Choroid plexus epithelial cell (primary cell): ENCODE results near the gene MAP1S.
"Not testable (repeated sequence)": the region's sequence is repeated elsewhere in the genome, so short reads cannot be mapped to it uniquely, and the experiment has no call there.

Experiments
- DNase-seq: peaks from one replicate; pipeline ENCODE4 v3.0.0-alpha.2; 2010; ENCODE audit warnings: low read depth
- H3K4me3 ChIP-seq: 2 replicates; pipeline ENCODE4 v1.5.1; 2011; ENCODE audit warnings: low read depth, mild to moderate bottlenecking, control low read depth, low read length, moderate library complexity
- TF ChIP-seq, protein P1 (sequence below): conservative IDR thresholded peaks from 2 replicates; pipeline ENCODE4 v1.5.1; 2011; ENCODE audit warnings: low read depth, mild to moderate bottlenecking, control low read depth, inconsistent platforms, low read length, moderate library complexity

MAP1S gene

DNA sequence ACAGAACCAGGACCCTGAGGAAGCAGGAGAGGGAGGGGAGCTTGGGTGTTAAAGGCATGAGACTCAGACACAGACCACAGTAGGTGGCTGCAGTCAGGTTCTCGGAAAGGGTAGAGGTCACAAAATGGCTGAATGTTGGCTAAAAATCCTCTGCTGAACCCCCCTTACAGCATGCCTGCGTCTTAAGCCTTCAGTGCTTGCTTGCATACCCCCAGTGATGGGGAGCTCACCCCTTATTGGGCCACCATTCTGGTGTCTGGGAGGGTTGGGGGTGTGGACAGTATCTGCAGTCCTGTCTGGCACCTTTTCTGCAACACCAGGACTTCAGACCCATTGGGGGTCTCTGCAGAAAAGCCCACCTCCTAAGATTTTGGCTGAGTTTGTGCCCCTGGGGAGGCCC is 61.5 kb downstream of the MAP1S start:
- no peak for DNase-seq

GRCh38 chr19:17783721-17784120 is 64.4 kb downstream of the MAP1S start:
- DNase-seq = not testable (repeated sequence)

More for the DNA sequence above, 61.5 kb downstream of the MAP1S start:
- TF ChIP-seq, protein P1, sequence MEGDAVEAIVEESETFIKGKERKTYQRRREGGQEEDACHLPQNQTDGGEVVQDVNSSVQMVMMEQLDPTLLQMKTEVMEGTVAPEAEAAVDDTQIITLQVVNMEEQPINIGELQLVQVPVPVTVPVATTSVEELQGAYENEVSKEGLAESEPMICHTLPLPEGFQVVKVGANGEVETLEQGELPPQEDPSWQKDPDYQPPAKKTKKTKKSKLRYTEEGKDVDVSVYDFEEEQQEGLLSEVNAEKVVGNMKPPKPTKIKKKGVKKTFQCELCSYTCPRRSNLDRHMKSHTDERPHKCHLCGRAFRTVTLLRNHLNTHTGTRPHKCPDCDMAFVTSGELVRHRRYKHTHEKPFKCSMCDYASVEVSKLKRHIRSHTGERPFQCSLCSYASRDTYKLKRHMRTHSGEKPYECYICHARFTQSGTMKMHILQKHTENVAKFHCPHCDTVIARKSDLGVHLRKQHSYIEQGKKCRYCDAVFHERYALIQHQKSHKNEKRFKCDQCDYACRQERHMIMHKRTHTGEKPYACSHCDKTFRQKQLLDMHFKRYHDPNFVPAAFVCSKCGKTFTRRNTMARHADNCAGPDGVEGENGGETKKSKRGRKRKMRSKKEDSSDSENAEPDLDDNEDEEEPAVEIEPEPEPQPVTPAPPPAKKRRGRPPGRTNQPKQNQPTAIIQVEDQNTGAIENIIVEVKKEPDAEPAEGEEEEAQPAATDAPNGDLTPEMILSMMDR = no peak
- H3K4me3 ChIP-seq = no peak overlapping the region

More at GRCh38 chr19:17783721-17784120, 64.4 kb downstream of the MAP1S start:
- H3K4me3 ChIP-seq = not testable (repeated sequence)
